ENCODE data around the gene HAUS6. TPM values are rescaled to one million over a fixed set of nuclear protein-coding genes. Genes with fewer than 3 reads are reported as not detected.
"Not testable (repeated sequence)": the region's sequence is repeated elsewhere in the genome, so short reads cannot be mapped to it uniquely, and the experiment has no call there.

Gene HAUS6
- total RNA-seq, 1 donor from 2014 or later: 17.6 TPM

- DNase-seq (ENCODE audit: low spot score, unreplicated experiment): no peak
- no peak overlapping the region for H3K4me3 Mint-ChIP-seq (ENCODE audit: low read depth)
- no peaks in the 10 kb centered on the region for H3K9me3 Mint-ChIP-seq (ENCODE audit: low read depth)
- TF ChIP-seq, protein P1, sequence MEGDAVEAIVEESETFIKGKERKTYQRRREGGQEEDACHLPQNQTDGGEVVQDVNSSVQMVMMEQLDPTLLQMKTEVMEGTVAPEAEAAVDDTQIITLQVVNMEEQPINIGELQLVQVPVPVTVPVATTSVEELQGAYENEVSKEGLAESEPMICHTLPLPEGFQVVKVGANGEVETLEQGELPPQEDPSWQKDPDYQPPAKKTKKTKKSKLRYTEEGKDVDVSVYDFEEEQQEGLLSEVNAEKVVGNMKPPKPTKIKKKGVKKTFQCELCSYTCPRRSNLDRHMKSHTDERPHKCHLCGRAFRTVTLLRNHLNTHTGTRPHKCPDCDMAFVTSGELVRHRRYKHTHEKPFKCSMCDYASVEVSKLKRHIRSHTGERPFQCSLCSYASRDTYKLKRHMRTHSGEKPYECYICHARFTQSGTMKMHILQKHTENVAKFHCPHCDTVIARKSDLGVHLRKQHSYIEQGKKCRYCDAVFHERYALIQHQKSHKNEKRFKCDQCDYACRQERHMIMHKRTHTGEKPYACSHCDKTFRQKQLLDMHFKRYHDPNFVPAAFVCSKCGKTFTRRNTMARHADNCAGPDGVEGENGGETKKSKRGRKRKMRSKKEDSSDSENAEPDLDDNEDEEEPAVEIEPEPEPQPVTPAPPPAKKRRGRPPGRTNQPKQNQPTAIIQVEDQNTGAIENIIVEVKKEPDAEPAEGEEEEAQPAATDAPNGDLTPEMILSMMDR (IDR thresholded peaks at IDR 0.05; ENCODE audit: unreplicated experiment): no peak
- H3K36me3 Mint-ChIP-seq (ENCODE audit: insufficient read depth): peaks cover 41% of the 10 kb centered on the region
- H3K27me3 Mint-ChIP-seq: no peaks in the 10 kb centered on the region
- H3K4me1 Mint-ChIP-seq (ENCODE audit: low read depth): no peaks in the 10 kb centered on the region
- H3K27ac Mint-ChIP-seq: no peak overlapping the region
These were observed 13.5 kb upstream of the HAUS6 start for GRCh38 chr9:19116107-19116790.

GRCh38 chr9:19114680-19115270 lies 12.1 kb upstream of the HAUS6 start:
- Mint-ChIP-seq H3K27ac (no peak overlapping the region), H3K27me3 (no peaks in the 10 kb centered on the region), H3K9me3 (ENCODE audit: low read depth) (no peaks in the 10 kb centered on the region), H3K4me3 (ENCODE audit: low read depth) (no peak overlapping the region), H3K4me1 (ENCODE audit: low read depth) (no peaks in the 10 kb centered on the region), H3K36me3 (ENCODE audit: insufficient read depth) (peaks cover 32% of the 10 kb centered on the region)
- DNase-seq (ENCODE audit: low spot score, unreplicated experiment): no peak
- TF ChIP-seq, protein P1 (IDR thresholded peaks at IDR 0.05; ENCODE audit: unreplicated experiment): no peak

- Mint-ChIP-seq H3K4me1 (ENCODE audit: low read depth) (no peaks in the 10 kb centered on the region), H3K36me3 (ENCODE audit: insufficient read depth) (peaks cover 26% of the 10 kb centered on the region), H3K27ac (peak overlapping the region; percentile 64), H3K27me3 (no peaks in the 10 kb centered on the region), H3K4me3 (ENCODE audit: low read depth) (no peak overlapping the region), H3K9me3 (ENCODE audit: low read depth) (no peaks in the 10 kb centered on the region)
- no peak for DNase-seq (ENCODE audit: low spot score, unreplicated experiment)
- TF ChIP-seq, protein P1 (IDR thresholded peaks at IDR 0.05; ENCODE audit: unreplicated experiment): no peak
These were observed 11.4 kb upstream of the HAUS6 start for GRCh38 chr9:19113964-19114679.

GRCh38 chr9:19113064-19113611 lies 10.4 kb upstream of the HAUS6 start:
- H3K9me3 Mint-ChIP-seq (ENCODE audit: low read depth); H3K4me1 Mint-ChIP-seq (ENCODE audit: low read depth); H3K4me3 Mint-ChIP-seq (ENCODE audit: low read depth); DNase-seq (ENCODE audit: low spot score, unreplicated experiment); H3K27me3 Mint-ChIP-seq: not testable (repeated sequence)
- H3K36me3 Mint-ChIP-seq (ENCODE audit: insufficient read depth): peaks cover 20% of the 10 kb centered on the region
- peak overlapping the region; percentile 80 for H3K27ac Mint-ChIP-seq

DNA sequence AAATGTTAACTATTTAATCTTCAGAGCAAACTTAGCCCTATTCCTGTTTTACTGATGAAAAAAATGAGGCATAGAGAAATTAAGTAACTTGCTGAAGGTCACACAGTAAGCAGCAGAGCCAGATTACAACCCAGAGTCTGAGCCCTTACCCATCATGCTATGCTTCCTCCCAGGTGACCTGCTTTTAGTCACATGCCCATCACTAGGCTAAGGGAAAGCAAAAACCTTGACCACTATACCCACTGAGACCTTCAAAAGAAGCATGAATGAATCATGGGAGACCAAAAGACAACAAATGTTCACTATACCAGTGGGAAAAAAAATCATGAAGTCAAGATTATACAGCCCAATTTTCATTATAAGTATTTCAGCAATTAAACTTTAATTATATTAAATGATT lies 5.3 kb upstream of the HAUS6 start:
- no peak overlapping the region for H3K27ac Mint-ChIP-seq
- no peak for DNase-seq (ENCODE audit: low spot score, unreplicated experiment)
- TF ChIP-seq, protein P1 (IDR thresholded peaks at IDR 0.05; ENCODE audit: unreplicated experiment): no peak
- H3K4me3 Mint-ChIP-seq (ENCODE audit: low read depth): no peak overlapping the region
- H3K36me3 Mint-ChIP-seq (ENCODE audit: insufficient read depth): no peaks in the 10 kb centered on the region
- H3K9me3 Mint-ChIP-seq (ENCODE audit: low read depth): no peaks in the 10 kb centered on the region
- H3K4me1 Mint-ChIP-seq (ENCODE audit: low read depth): peaks cover 2% of the 10 kb centered on the region
- no peaks in the 10 kb centered on the region for H3K27me3 Mint-ChIP-seq

Measured in progenitor cell of endocrine pancreas (in vitro differentiated cells).